Chondrocyte (in vitro differentiated cells): ENCODE measurements around the gene SLC7A8. TPM values are rescaled to one million over a fixed set of nuclear protein-coding genes. Genes with fewer than 3 reads are reported as not detected.

Experiments
- DNase-seq: peaks from one replicate; pipeline ENCODE4 v3.0.0; 2021; ENCODE audit warnings: mixed read lengths, low spot score
- H3K27ac Mint-ChIP-seq: one replicate; pipeline ENCODE4 v1.8.0; 2021; ENCODE audit warnings: mild to moderate bottlenecking, moderate library complexity, mixed read lengths; ENCODE audit not compliant: unreplicated experiment
- H3K27me3 Mint-ChIP-seq: 2 replicates; pipeline ENCODE4 v1.8.0; 2021; ENCODE audit warnings: low read depth, mixed read lengths
- H3K36me3 Mint-ChIP-seq: 2 replicates; pipeline ENCODE4 v1.8.0; 2021; ENCODE audit warnings: low read depth, mixed read lengths
- H3K4me1 Mint-ChIP-seq: 2 replicates; pipeline ENCODE4 v1.8.0; 2021; ENCODE audit warnings: low read depth, mild to moderate bottlenecking, mixed read lengths
- H3K4me3 Mint-ChIP-seq: one replicate; pipeline ENCODE4 v1.8.0; 2021; ENCODE audit warnings: mild to moderate bottlenecking, moderate library complexity, mixed read lengths; ENCODE audit not compliant: unreplicated experiment
- H3K9me3 Mint-ChIP-seq: 2 replicates; pipeline ENCODE4 v1.8.0; 2021; ENCODE audit warnings: low read depth, mixed read lengths
- CTCF ChIP-seq: fragments of 200-600 bp; sonication (generic); IDR thresholded peaks from 2 replicates; pipeline ENCODE4 v1.5.0; 2021; ENCODE audit warnings: antibody characterized with exemption, mild to moderate bottlenecking, moderate library complexity
- total RNA-seq: library from RNA; stranded (reverse); gene quantifications from 3 replicates; pipeline ENCODE4 v1.2.1, GENCODE V29; 2021

SLC7A8 gene
- total RNA-seq, 1 donor from 2014 or later, result 0.45 TPM

- Mint-ChIP-seq H3K4me1 (peaks cover 15% of the 10 kb centered on the region), H3K4me3 (no peak overlapping the region), H3K36me3 (no peaks in the 10 kb centered on the region), H3K27ac (no peak overlapping the region), H3K27me3 (peaks cover 15% of the 10 kb centered on the region), H3K9me3 (peaks cover 4% of the 10 kb centered on the region)
- no peak for DNase-seq
- TF ChIP-seq CTCF, result no peak
These were observed 39.5 kb downstream of the SLC7A8 start for GRCh38 chr14:23143911-23144310.

GRCh38 chr14:23142826-23143225 is 40.6 kb downstream of the SLC7A8 start:
- Mint-ChIP-seq H3K27ac (no peak overlapping the region), H3K27me3 (peaks cover 15% of the 10 kb centered on the region), H3K9me3 (no peaks in the 10 kb centered on the region), H3K36me3 (no peaks in the 10 kb centered on the region), H3K4me3 (no peak overlapping the region), H3K4me1 (peaks cover 15% of the 10 kb centered on the region)
- no peak for DNase-seq
- TF ChIP-seq CTCF, result no peak

- TF ChIP-seq CTCF, result no peak
- Mint-ChIP-seq H3K27ac (peak overlapping the region; percentile 70), H3K9me3 (no peaks in the 10 kb centered on the region), H3K27me3 (peaks cover 15% of the 10 kb centered on the region), H3K36me3 (no peaks in the 10 kb centered on the region), H3K4me1 (peaks cover 15% of the 10 kb centered on the region), H3K4me3 (no peak overlapping the region)
- DNase-seq, result no peak
These were observed 41.6 kb downstream of the SLC7A8 start for GRCh38 chr14:23141706-23142444.

- Mint-ChIP-seq H3K9me3 (no peaks in the 10 kb centered on the region), H3K4me1 (peaks cover 15% of the 10 kb centered on the region), H3K4me3 (no peak overlapping the region), H3K27ac (no peak overlapping the region), H3K36me3 (no peaks in the 10 kb centered on the region), H3K27me3 (peaks cover 8% of the 10 kb centered on the region)
- no peak for DNase-seq
- TF ChIP-seq CTCF, result no peak
These were observed 43.1 kb downstream of the SLC7A8 start for GRCh38 chr14:23140371-23140770.

- DNase-seq, result no peak
- H3K36me3 Mint-ChIP-seq, result no peaks in the 10 kb centered on the region
- no peak overlapping the region for H3K4me3 Mint-ChIP-seq
- peaks cover 8% of the 10 kb centered on the region for H3K27me3 Mint-ChIP-seq
- peaks cover 15% of the 10 kb centered on the region for H3K4me1 Mint-ChIP-seq
- no peak for TF ChIP-seq CTCF
- no peak overlapping the region for H3K27ac Mint-ChIP-seq
- no peaks in the 10 kb centered on the region for H3K9me3 Mint-ChIP-seq
These were observed 43.6 kb downstream of the SLC7A8 start for GRCh38 chr14:23139874-23140273.
